DND-41 (cell line): ENCODE results near the gene MKLN1.
A peak's percentile ranks its signal among the peaks of the same experiment; 100 is the strongest.
"Not testable (repeated sequence)": the region's sequence is repeated elsewhere in the genome, so short reads cannot be mapped to it uniquely, and the experiment has no call there.

Source experiments
- ATAC-seq: fragments of 200-7000 bp; cut with Tn5 transposase; 3 replicates; pipeline ENCODE4 v1.9.1; 2021; ENCODE audit warnings: low read depth; ENCODE audit not compliant: insufficient read depth
- DNase-seq: peaks from one replicate; pipeline ENCODE4 v3.0.0-alpha.2; 2020
- H2AFZ ChIP-seq: 2 replicates; pipeline ENCODE4 v1.6.0; 2012; ENCODE audit warnings: low read depth, low read length
- H3K27ac ChIP-seq: 2 replicates; pipeline ENCODE4 v1.5.1; 2012; ENCODE audit warnings: low read length, inconsistent platforms
- H3K27me3 ChIP-seq: fragments of 200-600 bp; sonication (generic); 2 replicates; pipeline ENCODE4 v1.6.0; 2012; ENCODE audit warnings: low read length, mild to moderate bottlenecking, inconsistent platforms; ENCODE audit not compliant: insufficient read depth, poor library complexity
- H3K36me3 ChIP-seq: 2 replicates; pipeline ENCODE4 v1.5.1; 2012; ENCODE audit warnings: low read length, inconsistent platforms; ENCODE audit not compliant: insufficient read depth
- H3K4me1 ChIP-seq: 2 replicates; pipeline ENCODE4 v1.5.1; 2012; ENCODE audit warnings: mild to moderate bottlenecking, low read length; ENCODE audit not compliant: insufficient read depth
- H3K4me2 ChIP-seq: 2 replicates; pipeline ENCODE4 v1.6.0; 2012; ENCODE audit warnings: mild to moderate bottlenecking, moderate library complexity, low read length, inconsistent platforms; ENCODE audit not compliant: insufficient read depth
- H3K4me3 ChIP-seq, 2 experiments: fragments of 200-600 bp in 1 of 2; shearing (Covaris generic) in 1 of 2; 2 replicates each; pipeline ENCODE4 v1.5.1; 2012 to 2016; ENCODE audit warnings: inconsistent platforms in 2 of 2, low read length in 2 of 2, mild to moderate bottlenecking in 2 of 2, low read depth in 1 of 2, moderate library complexity in 1 of 2
- H3K79me2 ChIP-seq: 2 replicates; pipeline ENCODE4 v1.6.0; 2012; ENCODE audit warnings: low read length, inconsistent platforms; ENCODE audit not compliant: insufficient read depth
- H3K9ac ChIP-seq: 2 replicates; pipeline ENCODE4 v1.6.0; 2012; ENCODE audit warnings: low read depth, mild to moderate bottlenecking, inconsistent platforms, low read length, moderate library complexity
- H3K9me3 ChIP-seq: 2 replicates; pipeline ENCODE4 v1.5.1; 2012; ENCODE audit warnings: low read length, moderate library complexity, mild to moderate bottlenecking, inconsistent platforms; ENCODE audit not compliant: insufficient read depth, severe bottlenecking
- H4K20me1 ChIP-seq: 2 replicates; pipeline ENCODE4 v1.6.0; 2012; ENCODE audit warnings: low read length; ENCODE audit not compliant: insufficient read depth
- CTCF ChIP-seq: IDR thresholded peaks from 2 replicates; pipeline ENCODE4 v1.5.1; 2012; ENCODE audit warnings: borderline replicate concordance, low read length, moderate library complexity, mild to moderate bottlenecking; ENCODE audit not compliant: poor library complexity, severe bottlenecking; ENCODE audit errors: extremely low read depth
- EZH2 ChIP-seq: IDR thresholded peaks from 3 replicates; pipeline ENCODE4 v1.6.1; 2012; ENCODE audit warnings: borderline replicate concordance, low read depth, mild to moderate bottlenecking, moderate library complexity, low read length, inconsistent platforms; ENCODE audit not compliant: severe bottlenecking

The MKLN1 gene

GRCh38 chr7:131511071-131511470 is 183.4 kb downstream of the MKLN1 start:
- H2AFZ ChIP-seq = no peak overlapping the region
- DNase-seq = no peak
- no peak overlapping the region for H3K4me3 ChIP-seq
- H3K9me3 ChIP-seq = no peaks in the 10 kb centered on the region
- no peaks in the 10 kb centered on the region for H3K36me3 ChIP-seq
- no peak for ATAC-seq
- H3K4me2 ChIP-seq = no peak overlapping the region
- no peak for TF ChIP-seq CTCF
- no peaks in the 10 kb centered on the region for H4K20me1 ChIP-seq
- no peaks in the 10 kb centered on the region for H3K27me3 ChIP-seq
- no peak overlapping the region for H3K9ac ChIP-seq
- no peaks in the 10 kb centered on the region for H3K79me2 ChIP-seq
- H3K27ac ChIP-seq = no peak overlapping the region
- peaks cover 14% of the 10 kb centered on the region for H3K4me1 ChIP-seq

GRCh38 chr7:131511774-131512535 is 184.3 kb downstream of the MKLN1 start:
- ATAC-seq (no peak), DNase-seq (no peak)
- Histone ChIP-seq H3K4me1 (peaks cover 14% of the 10 kb centered on the region), H3K9me3 (no peaks in the 10 kb centered on the region), H3K4me2 (no peak overlapping the region), H2AFZ (no peak overlapping the region), H3K27me3 (no peaks in the 10 kb centered on the region), H3K4me3 (no peak overlapping the region), H3K79me2 (no peaks in the 10 kb centered on the region), H3K9ac (no peak overlapping the region), H4K20me1 (no peaks in the 10 kb centered on the region), H3K36me3 (no peaks in the 10 kb centered on the region), H3K27ac (no peak overlapping the region)
- no peak for TF ChIP-seq EZH2
- TF ChIP-seq CTCF = no peak

DNA sequence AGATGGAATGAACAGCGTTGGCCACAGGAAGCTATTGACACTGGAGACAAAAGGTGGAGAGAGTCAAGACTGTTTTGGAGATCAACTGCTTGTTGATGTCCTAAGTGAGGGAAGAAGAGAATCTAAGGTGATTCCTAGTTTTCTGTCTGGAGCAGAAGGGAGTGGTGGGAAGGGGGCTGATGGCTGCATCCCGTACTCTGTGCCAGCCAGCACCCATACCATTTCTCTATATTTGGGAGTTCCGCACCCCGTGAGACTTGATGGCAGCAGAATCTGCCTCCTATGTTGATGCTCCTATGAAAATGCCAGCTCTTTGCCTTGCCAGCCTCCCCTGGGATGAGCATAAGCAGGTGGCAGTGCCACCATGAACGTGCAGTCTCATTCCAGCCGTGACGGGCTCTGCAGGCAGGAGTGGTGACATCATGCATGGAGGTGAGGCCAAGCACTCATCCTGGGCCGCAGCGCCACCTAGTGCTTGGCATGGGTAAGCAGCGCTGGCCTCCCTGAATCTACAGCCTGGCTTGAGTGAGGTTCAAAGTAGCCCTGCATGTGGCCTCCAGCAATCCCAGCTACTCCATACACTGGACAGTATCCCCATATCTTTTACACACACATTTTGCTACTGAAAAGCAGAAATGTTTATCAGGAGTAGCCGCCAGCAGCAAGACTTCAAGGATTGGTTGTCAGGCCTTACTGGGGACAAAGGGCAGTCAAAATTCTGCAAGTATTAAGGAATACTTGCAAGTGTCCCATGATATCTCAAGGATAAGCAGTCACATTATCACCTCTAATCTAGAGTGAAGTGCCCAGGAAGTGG is 185.8 kb downstream of the MKLN1 start:
- Histone ChIP-seq H3K4me1 (peaks cover 8% of the 10 kb centered on the region), H4K20me1 (no peaks in the 10 kb centered on the region), H3K9me3 (no peaks in the 10 kb centered on the region), H2AFZ (peak overlapping the region; percentile 64), H3K79me2 (no peaks in the 10 kb centered on the region), H3K27me3 (no peaks in the 10 kb centered on the region), H3K27ac (no peak overlapping the region), H3K4me3 (peak overlapping the region in 1 of 2 experiments; percentile 12; a peak in 2 of 4 replicates), H3K36me3 (no peaks in the 10 kb centered on the region), H3K4me2 (peak overlapping the region; percentile 55), H3K9ac (no peak overlapping the region)
- DNase-seq (peak; percentile 82), ATAC-seq (peak; percentile 99)
- no peak for TF ChIP-seq EZH2
- TF ChIP-seq CTCF = peak; percentile 98

DNA sequence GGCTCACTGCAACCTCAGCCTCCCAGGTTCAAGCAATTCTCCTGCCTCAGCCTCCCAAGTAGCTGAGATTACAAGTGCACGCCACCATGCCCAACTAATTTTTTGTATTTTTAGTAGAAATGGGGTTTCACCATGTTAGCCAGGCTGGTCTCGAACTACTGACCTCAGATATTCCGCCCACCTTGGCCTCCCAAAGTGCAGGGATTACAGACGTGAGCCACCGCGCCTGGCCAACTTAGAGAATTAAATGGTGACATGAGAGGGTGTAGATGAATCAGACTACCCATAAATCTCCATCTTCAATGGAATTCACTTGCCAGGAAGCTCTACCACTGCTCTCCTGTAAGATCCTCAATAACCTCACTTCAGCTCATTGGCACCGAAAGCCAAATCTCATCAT is 187.8 kb downstream of the MKLN1 start:
- ATAC-seq, H3K27me3 ChIP-seq, H3K36me3 ChIP-seq, H2AFZ ChIP-seq, H3K9ac ChIP-seq, H3K9me3 ChIP-seq, H4K20me1 ChIP-seq, H3K4me2 ChIP-seq, DNase-seq, H3K4me1 ChIP-seq, H3K27ac ChIP-seq, H3K4me3 ChIP-seq, H3K79me2 ChIP-seq: not testable (repeated sequence)
